Regular cardiac myocyte (primary cell): Measurements from ENCODE around the gene CLASP2. TPM values are rescaled to one million over a fixed set of nuclear protein-coding genes. Genes with fewer than 3 reads are reported as not detected.

Experiments used
- total RNA-seq: library from RNA; depleted of rRNA; stranded (reverse); fragments of >200 nt; gene quantifications from 2 replicates; pipeline ENCODE4 v1.2.3, GENCODE V29; 2014

Gene CLASP2
- 56.2 and 60.9 TPM in 2 replicates for total RNA-seq

GRCh38 chr3:33717866-33718594, at the start of gene CLASP2:
CLASP2 (minus strand) TSS chr3:33718254; CDS start chr3:33718002, 252 bp downstream.

Other genes starting within 250 kb of the CLASP2 start
- gene PDCD6IP, start 80.4 kb upstream of the CLASP2 start, total RNA-seq, result 145 and 260 TPM in 2 replicates